Left lung (tissue), 10 donors: Measurements from ENCODE around the gene PACRGL. TPM values are rescaled to one million over a fixed set of nuclear protein-coding genes. Genes with fewer than 3 reads are reported as not detected.
"Not testable (repeated sequence)": the region's sequence is repeated elsewhere in the genome, so short reads cannot be mapped to it uniquely, and the experiment has no call there.

Experiments used
- ATAC-seq: fragments of 200-7000 bp; cut with Tn5 transposase; one replicate; pipeline ENCODE4 v1.9.1; 2020; ENCODE audit warnings: moderate library complexity
- DNase-seq, 4 donors: peaks; one replicate each; pipeline ENCODE4 v3.0.0-alpha.2; 2013 to 2020
- H3K27ac ChIP-seq, 2 donors: fragments of 200-600 bp; sonication (generic) in 1 of 2; one replicate each; pipeline versions ENCODE4 v1.5.0 to v1.8.0; 2020 to 2021
- H3K27me3 ChIP-seq, 2 donors: fragments of 200-600 bp; sonication (generic) in 1 of 2; one replicate each; pipeline versions ENCODE4 v1.5.0 to v1.8.0; 2020 to 2021
- H3K36me3 ChIP-seq, 2 donors: fragments of 200-600 bp; sonication (generic) in 1 of 2; one replicate each; pipeline versions ENCODE4 v1.5.0 to v1.8.0; 2020 to 2021
- H3K4me1 ChIP-seq, 2 donors: fragments of 200-600 bp; one replicate each; pipeline ENCODE4 v1.8.0; 2021
- H3K4me3 ChIP-seq, 2 donors: fragments of 200-600 bp; sonication (generic) in 1 of 2; one replicate each; pipeline versions ENCODE4 v1.5.0 to v1.8.0; 2020 to 2021; ENCODE audit warnings: mild to moderate bottlenecking in 1 of 2
- H3K9me3 ChIP-seq, 2 donors: fragments of 200-600 bp; sonication (generic) in 1 of 2; one replicate each; pipeline versions ENCODE4 v1.5.0 to v1.8.0; 2020 to 2021
- intact Hi-C, 2 donors: fragments of 100-400 bp; cut with DNase I; formaldehyde crosslinking; loops; one replicate each; pipeline versions ENCODE4 v1.11.2 to v1.14.2; 2022
- polyA plus RNA-seq, 6 donors: library from polyadenylated mRNA; unstranded; fragments of 120-200 nt; gene quantifications; one replicate each; pipeline ENCODE4 v1.2.1, GENCODE V29; 2013; ENCODE audit not compliant: insufficient read length in 6 of 6
- total RNA-seq, 2 donors: library from RNA; stranded (reverse); fragmentation: NEBNext Ultra II Directional; extraction: Animal tissue kit (Norgen Biotek cat#: 25700); gene quantifications; one replicate each; pipeline ENCODE4 v1.2.1, GENCODE V29; 2021
- TF ChIP-seq, protein P1 (sequence below), 2 donors: fragments of 200-600 bp; sonication (generic) in 1 of 2; IDR thresholded peaks; one replicate each; pipeline versions ENCODE4 v1.5.0 to v1.8.0; 2021; ENCODE audit warnings: antibody characterized with exemption in 2 of 2
- donor health status: DM: no; HTN: yes; CAD: no.
- donor health status: DM: no; HTN: no; CAD: no.

The PACRGL gene
- total and polyA plus RNA-seq, 8 donors: 7.8 to 44.6 (median 37.7) TPM

GRCh38 chr4:20764366-20764992 lies 64.2 kb downstream of the PACRGL start:
- Histone ChIP-seq H3K36me3 (no peaks in the 10 kb centered on the region), H3K9me3 (no peaks in the 10 kb centered on the region), H3K27me3 (no peaks in the 10 kb centered on the region), H3K27ac (no peak overlapping the region), H3K4me3 (no peak overlapping the region), H3K4me1 (no peaks in the 10 kb centered on the region)
- TF ChIP-seq, protein P1, sequence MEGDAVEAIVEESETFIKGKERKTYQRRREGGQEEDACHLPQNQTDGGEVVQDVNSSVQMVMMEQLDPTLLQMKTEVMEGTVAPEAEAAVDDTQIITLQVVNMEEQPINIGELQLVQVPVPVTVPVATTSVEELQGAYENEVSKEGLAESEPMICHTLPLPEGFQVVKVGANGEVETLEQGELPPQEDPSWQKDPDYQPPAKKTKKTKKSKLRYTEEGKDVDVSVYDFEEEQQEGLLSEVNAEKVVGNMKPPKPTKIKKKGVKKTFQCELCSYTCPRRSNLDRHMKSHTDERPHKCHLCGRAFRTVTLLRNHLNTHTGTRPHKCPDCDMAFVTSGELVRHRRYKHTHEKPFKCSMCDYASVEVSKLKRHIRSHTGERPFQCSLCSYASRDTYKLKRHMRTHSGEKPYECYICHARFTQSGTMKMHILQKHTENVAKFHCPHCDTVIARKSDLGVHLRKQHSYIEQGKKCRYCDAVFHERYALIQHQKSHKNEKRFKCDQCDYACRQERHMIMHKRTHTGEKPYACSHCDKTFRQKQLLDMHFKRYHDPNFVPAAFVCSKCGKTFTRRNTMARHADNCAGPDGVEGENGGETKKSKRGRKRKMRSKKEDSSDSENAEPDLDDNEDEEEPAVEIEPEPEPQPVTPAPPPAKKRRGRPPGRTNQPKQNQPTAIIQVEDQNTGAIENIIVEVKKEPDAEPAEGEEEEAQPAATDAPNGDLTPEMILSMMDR (IDR thresholded peaks at IDR 0.05): no peak
- intact Hi-C loops: no loop called here
- no peak for DNase-seq
- ATAC-seq: no peak

GRCh38 chr4:20773144-20773997 lies 73.1 kb downstream of the PACRGL start:
- intact Hi-C loops: loop anchor here in 1 of 2 donors (10.0 kb wide), 2 partner anchors 361 to 691 kb away; no protein-coding TSS in a partner anchor
- TF ChIP-seq, protein P1 (IDR thresholded peaks at IDR 0.05): peak; percentile 52 to 54
- no peaks in the 10 kb centered on the region for H3K27me3 ChIP-seq

GRCh38 chr4:20778896-20779295 lies 78.6 kb downstream of the PACRGL start:
- intact Hi-C loops: loop anchor here in 1 of 2 donors (10.0 kb wide), 2 partner anchors 356 to 686 kb away; no protein-coding TSS in a partner anchor
- no peaks in the 10 kb centered on the region for H3K27me3 ChIP-seq
- no peaks in the 10 kb centered on the region for H3K4me1 ChIP-seq
- DNase-seq (no peak), ATAC-seq (no peak)
- H3K4me3 ChIP-seq: no peak overlapping the region
- H3K27ac ChIP-seq: no peak overlapping the region
- H3K36me3 ChIP-seq: no peaks in the 10 kb centered on the region
- TF ChIP-seq, protein P1 (IDR thresholded peaks at IDR 0.05): no peak
- H3K9me3 ChIP-seq: peaks cover 0 to 29% of the 10 kb centered on the region in 2 donors

More at GRCh38 chr4:20773144-20773997, 73.1 kb downstream of the PACRGL start:
- DNase-seq (peak in 3 of 4 donors; percentile 34 to 72 (median 59)), ATAC-seq (peak; percentile 99)
- Histone ChIP-seq H3K4me3 (no peak overlapping the region), H3K9me3 (no peaks in the 10 kb centered on the region), H3K4me1 (no peaks in the 10 kb centered on the region), H3K36me3 (no peaks in the 10 kb centered on the region), H3K27ac (no peak overlapping the region)

DNA sequence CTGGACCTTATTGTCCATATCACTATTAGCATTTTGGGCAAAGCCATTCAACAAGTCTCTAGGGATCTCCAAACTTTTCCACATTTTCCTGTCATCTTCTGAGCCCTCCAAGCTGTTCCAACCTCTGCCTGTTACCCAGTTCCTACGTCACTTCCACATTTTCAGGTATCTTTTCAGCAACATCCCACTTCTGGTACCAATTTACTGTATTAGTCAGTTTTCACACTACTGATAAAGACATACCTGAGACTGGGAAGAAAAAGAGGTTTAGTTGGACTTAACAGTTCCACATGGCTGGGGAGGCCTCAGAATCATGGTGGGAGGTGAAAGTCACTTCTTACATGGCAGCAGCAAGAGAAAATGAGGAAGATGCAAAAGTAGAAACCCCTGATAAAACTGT lies 82.9 kb downstream of the PACRGL start:
- H3K36me3 ChIP-seq, H3K4me1 ChIP-seq, H3K27me3 ChIP-seq, H3K4me3 ChIP-seq, intact Hi-C loops, H3K27ac ChIP-seq, DNase-seq, ATAC-seq: not testable (repeated sequence)
- H3K9me3 ChIP-seq: peaks cover 0 to 29% of the 10 kb centered on the region in 2 donors

- Histone ChIP-seq H3K9me3 (peaks cover 0 to 2% of the 10 kb centered on the region in 2 donors), H3K27me3 (no peaks in the 10 kb centered on the region), H3K36me3 (no peaks in the 10 kb centered on the region), H3K4me1 (no peaks in the 10 kb centered on the region), H3K4me3 (no peak overlapping the region), H3K27ac (no peak overlapping the region)
- intact Hi-C loops: no loop called here
- ATAC-seq (no peak), DNase-seq (no peak)
- TF ChIP-seq, protein P1 (IDR thresholded peaks at IDR 0.05): no peak
Observed at GRCh38 chr4:20787940-20788665, 87.8 kb downstream of the PACRGL start.
